ENCODE data around the gene NEK1. TPM values are rescaled to one million over a fixed set of nuclear protein-coding genes. Genes with fewer than 3 reads are reported as not detected.
"Not testable (repeated sequence)": the region's sequence is repeated elsewhere in the genome, so short reads cannot be mapped to it uniquely, and the experiment has no call there.

NEK1 gene
- total and polyA plus RNA-seq, 3 donors from 2014 or later: 10.3 to 27.9 (median 25.5) TPM

- H3K4me3 ChIP-seq: no peak overlapping the region
- WGBS, 2 donors: 69 to 81% methylated on average over 5 of the region's 5 CpGs
- H3K27ac ChIP-seq: no peak overlapping the region
- DNase-seq: no peak
- H3K4me1 ChIP-seq: no peaks in the 10 kb centered on the region
- TF ChIP-seq CTCF (IDR thresholded peaks at IDR 0.05): no peak
- TF ChIP-seq POLR2A (IDR thresholded peaks at IDR 0.05): no peak
- no peaks in the 10 kb centered on the region for H3K36me3 ChIP-seq (ENCODE audit: low read depth, missing control alignments)
- intact Hi-C loops (cut with DNase I; ENCODE audit: low total_unique reads): no loop called here
- H3K27me3 ChIP-seq: no peaks in the 10 kb centered on the region
- no peaks in the 10 kb centered on the region for H3K9me3 ChIP-seq
Observed at GRCh38 chr4:169625886-169626285, 13.5 kb upstream of the NEK1 start.

- 90 to 97% methylated on average over 6 of the region's 6 CpGs for WGBS, 2 donors
- H3K4me1 ChIP-seq; H3K27ac ChIP-seq; H3K27me3 ChIP-seq; H3K36me3 ChIP-seq (ENCODE audit: low read depth, missing control alignments); intact Hi-C loops (cut with DNase I; ENCODE audit: low total_unique reads); DNase-seq; H3K4me3 ChIP-seq; H3K9me3 ChIP-seq: not testable (repeated sequence)
Observed at GRCh38 chr4:169624012-169624411, 11.6 kb upstream of the NEK1 start.

GRCh38 chr4:169622566-169622965 lies 10.2 kb upstream of the NEK1 start:
- DNase-seq: no peak
- Histone ChIP-seq H3K9me3 (no peaks in the 10 kb centered on the region), H3K4me1 (peaks cover 4% of the 10 kb centered on the region), H3K4me3 (no peak overlapping the region), H3K36me3 (ENCODE audit: low read depth, missing control alignments) (no peaks in the 10 kb centered on the region), H3K27me3 (no peaks in the 10 kb centered on the region), H3K27ac (peak overlapping the region; percentile 17 to 53)
- TF ChIP-seq POLR2A (IDR thresholded peaks at IDR 0.05) (no peak), CTCF (IDR thresholded peaks at IDR 0.05) (no peak)
- intact Hi-C loops (cut with DNase I; ENCODE audit: low total_unique reads): no loop called here
- WGBS, 2 donors: 38 to 40% methylated on average over 4 of the region's 4 CpGs

DNA sequence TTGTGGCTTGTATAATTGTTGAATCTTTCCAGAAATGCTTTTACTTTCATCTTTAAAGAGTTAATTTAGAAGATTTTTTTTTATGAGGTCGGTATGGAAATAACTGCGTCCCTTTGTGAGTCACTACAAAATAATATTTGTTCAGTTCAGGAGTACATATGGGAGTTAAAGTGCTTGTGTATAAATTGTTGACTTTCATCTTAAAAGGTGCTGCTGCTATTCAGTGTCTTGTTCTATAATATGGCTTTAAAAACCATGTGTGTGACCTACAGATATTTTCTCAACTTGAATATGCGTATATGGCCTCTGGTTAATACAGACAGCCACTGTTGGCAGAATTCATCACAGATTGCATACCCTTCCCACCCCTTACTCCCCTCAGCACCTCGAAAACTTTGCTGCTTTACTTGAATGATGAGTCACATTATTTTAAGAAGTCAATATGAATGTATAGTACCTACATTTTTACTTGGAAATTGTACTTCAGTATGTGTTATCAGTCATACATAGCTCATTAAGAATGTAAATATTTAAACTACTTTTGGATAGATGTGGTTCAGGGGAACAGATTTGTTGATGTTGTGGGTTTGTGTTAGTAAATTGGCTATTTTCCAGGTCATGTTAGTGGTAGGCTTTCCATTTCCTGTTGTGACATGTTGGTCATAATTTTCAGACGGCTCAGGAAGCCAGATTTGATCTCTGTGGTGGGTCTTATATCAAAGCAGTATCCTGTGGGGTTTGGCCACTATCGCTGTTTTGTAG lies 9.5 kb upstream of the NEK1 start:
- no peaks in the 10 kb centered on the region for H3K9me3 ChIP-seq
- peak overlapping the region; percentile 74 to 87 for H3K4me3 ChIP-seq
- no peaks in the 10 kb centered on the region for H3K27me3 ChIP-seq
- no peak for DNase-seq
- H3K4me1 ChIP-seq: peaks cover 4% of the 10 kb centered on the region
- WGBS, 2 donors: 7 to 8% methylated on average over 6 of the region's 6 CpGs
- peak overlapping the region; percentile 53 to 98 for H3K27ac ChIP-seq
- intact Hi-C loops (cut with DNase I; ENCODE audit: low total_unique reads): no loop called here
- H3K36me3 ChIP-seq (ENCODE audit: low read depth, missing control alignments): no peaks in the 10 kb centered on the region
- TF ChIP-seq POLR2A (IDR thresholded peaks at IDR 0.05) (no peak), CTCF (IDR thresholded peaks at IDR 0.05) (no peak)

DNA sequence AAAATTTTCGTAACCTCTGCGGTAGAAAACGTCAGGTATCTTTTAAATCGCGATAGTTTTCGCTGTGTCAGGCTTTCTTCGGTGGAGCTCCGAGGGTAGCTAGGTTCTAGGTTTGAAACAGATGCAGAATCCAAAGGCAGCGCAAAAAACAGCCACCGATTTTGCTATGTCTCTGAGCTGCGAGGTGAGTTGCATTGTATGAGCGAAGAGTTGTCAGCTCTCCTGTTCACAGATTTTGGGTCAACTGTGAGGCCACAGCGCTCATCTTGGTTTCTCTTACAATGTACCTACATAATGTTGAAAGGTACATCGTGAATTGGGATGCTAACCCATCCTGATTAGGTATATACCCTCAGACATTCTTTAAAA lies 8.5 kb upstream of the NEK1 start:
- H3K27ac ChIP-seq: peak overlapping the region; percentile 98
- H3K4me3 ChIP-seq: peak overlapping the region; percentile 74 to 87
- H3K9me3 ChIP-seq: no peaks in the 10 kb centered on the region
- no peaks in the 10 kb centered on the region for H3K27me3 ChIP-seq
- no peaks in the 10 kb centered on the region for H3K36me3 ChIP-seq (ENCODE audit: low read depth, missing control alignments)
- TF ChIP-seq POLR2A (IDR thresholded peaks at IDR 0.05) (no peak), CTCF (IDR thresholded peaks at IDR 0.05) (no peak)
- intact Hi-C loops (cut with DNase I; ENCODE audit: low total_unique reads): no loop called here
- WGBS, 2 donors: 0 to 1% methylated on average over 14 of the region's 14 CpGs
- H3K4me1 ChIP-seq: peaks cover 4% of the 10 kb centered on the region
- DNase-seq: peak; percentile 57

Measured in testis (tissue), 3 donors.